Fibroblast of skin of right biceps (primary cell): ENCODE results near the gene CREBL2.
A peak's percentile ranks its signal among the peaks of the same experiment; 100 is the strongest.
"Not testable (repeated sequence)": the region's sequence is repeated elsewhere in the genome, so short reads cannot be mapped to it uniquely, and the experiment has no call there.

ENCODE experiments used
- DNase-seq: peaks from one replicate; pipeline ENCODE4 v3.0.0-alpha.2; 2013

The CREBL2 gene

DNA sequence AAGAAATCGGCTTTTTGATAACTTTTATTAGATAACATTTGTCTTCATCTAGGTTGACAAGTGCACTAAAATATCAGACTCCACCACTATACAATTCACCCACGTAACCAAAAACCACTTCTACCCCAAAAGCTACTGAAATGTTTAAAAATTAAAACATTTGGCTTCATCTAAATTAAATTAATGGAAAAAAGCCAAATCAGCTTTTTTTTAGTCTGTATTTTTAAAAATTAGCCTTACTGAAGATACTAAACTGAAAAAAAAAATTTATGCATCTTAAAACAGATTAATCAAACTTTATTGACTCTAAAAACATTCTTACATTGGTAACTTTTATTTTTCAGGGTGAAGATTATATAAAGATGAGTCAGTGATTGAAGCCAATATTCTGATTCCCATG lies 30.0 kb downstream of the CREBL2 start:
- DNase-seq, result no peak

DNA sequence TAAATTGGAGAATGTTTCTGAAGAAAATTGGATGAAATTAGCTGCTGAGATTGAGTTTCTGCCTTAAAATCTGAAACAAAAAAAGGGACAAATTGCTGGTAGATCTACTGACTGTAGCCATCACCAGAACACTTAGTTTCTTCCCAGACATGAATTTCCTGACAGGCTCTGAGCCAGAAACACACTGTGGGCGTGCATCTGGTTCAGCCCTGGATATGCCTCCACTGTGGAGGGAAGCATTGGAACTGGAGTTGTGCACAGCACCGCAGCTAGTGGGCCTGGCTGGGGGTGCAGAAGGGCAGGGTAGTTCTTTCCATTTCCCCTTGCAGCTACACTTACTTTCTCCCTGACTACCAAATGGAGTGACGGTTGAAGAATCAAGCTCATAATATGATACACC lies 31.2 kb downstream of the CREBL2 start:
- no peak for DNase-seq

DNA sequence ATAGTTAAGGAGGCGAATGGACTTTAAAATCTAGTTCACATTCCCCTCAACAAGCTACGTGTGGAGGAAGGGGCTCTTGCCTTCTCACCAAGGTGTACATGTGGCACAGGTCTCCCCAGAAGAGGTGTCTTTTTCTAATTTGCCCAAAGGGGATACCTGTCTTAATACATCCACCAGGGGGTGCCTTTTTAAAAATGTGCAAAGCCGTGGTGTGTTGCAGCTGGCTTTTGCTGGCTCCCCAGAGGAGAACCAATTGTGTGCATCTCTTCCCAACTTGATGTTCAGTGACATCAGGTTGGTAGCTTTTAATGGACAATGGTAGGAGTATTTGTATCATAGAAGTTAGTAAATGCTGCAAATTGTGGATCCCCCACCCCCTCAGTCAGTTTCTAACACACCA lies 33.8 kb downstream of the CREBL2 start:
- DNase-seq, result peak; percentile 35

DNA sequence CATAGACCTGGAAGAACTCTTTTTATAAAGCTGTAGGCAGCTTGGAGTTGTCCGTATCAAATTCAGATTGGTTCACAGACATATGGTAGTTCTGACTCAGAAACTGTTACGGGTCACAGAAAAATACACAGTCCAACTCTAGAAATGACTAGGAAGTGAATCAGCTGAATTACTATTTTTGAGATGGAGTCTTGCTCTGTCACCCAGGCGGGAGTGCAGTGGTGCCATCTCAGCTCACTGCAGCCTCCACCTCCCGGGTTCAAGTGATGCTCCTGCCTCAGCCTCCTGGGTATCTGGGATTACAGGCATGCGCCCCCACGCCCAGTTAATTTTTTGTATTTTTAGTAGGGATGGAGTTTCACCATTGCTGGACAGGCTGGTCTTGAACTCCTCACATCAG lies 34.3 kb downstream of the CREBL2 start:
- DNase-seq, result peak; percentile 80

DNA sequence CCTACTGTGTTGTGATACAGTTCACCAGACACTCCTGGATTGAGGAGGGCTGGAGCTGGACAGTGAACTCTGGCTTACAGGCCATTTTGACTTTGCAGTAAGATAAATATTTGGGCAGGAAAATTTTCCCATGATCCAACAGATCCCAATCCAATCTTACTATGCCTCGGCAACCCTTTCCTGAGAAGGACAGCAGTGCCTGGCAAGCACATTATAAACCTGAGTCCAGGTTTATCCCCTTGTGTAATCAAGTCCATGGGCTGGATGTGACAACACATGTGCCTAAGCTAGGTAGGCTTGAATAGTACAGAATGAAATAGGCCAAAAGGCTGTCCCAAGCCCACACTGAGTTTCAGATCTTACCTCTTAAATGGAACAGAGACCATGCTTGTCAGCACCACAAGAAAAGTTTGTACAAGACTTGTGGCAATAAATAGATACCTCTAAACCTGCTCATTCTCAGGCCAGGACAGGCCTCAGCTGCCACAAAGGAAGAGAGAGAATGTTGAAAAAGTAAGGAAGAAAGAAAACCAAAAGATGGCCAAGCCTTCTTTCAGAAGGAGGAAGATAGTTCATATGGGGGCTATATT lies 34.9 kb downstream of the CREBL2 start:
- DNase-seq, result no peak

DNA sequence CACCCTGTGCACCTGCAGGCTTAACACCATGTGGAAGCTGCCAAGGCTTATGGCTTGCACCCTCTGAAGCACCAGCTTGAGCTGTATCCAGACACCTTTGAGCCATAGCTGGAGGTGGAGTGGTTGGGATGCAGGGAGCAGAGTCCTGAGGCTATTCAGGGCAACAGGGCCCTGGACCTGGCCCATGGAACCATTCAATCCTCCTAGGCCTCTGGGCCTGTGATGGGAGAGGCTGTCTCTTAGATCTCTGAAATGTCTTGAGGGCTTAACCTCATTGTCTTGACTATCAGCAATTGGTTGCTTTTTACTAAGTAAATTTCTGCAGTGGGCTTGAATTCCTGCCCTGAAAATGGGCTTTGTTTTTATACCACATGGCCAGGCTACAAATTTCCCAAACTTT lies 36.6 kb downstream of the CREBL2 start:
- no peak for DNase-seq

DNA sequence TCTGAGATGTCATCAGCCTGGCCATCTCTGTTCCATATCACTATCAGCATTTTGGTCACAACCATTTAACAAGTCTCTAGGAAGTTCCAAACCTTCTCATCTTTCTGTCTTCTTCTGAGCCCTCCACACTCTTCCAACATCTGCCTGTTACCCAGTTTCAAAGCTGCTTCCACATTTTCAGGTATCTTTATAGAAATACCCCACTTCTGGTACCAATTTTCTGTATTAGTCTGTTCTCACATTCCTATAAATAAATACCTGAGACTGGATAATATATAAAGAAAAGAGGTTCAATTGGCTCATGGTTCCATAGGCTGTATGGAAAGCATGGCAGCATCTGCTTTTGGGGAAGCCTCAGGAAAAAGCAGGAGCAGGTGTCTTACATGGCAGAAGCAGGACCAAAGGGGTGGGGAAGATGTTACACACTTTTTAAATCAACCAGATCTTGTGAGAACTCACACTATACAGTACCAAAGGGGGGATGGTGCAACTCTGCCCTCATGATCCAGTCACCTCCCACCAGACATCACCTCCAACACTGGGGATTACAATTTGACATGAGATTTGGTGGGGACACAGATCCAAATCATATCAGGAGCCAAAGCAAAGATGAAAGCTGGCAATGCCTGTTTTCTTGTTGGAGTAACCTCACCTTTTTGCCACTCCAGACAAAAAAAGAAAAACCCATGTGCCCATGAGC lies 37.4 kb downstream of the CREBL2 start:
- DNase-seq, result no peak

DNA sequence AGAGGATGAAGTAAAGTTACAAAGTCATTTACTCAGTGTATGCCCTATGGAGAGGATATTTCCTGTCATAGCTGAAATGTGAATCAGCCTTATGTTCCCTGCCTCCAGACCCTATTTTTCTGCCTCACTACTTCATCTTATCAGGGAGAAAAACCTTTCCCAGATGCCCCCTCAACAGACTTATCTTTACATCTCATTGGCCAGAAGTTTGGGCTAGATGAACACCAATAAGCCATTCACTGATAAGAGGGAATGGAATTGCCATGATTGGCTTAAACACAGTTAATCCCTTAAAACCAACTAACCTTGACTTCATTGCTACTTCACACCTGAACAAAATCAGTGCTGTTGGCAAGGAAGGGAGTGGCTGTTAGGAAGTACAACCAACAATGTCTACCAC lies 40.1 kb downstream of the CREBL2 start:
- DNase-seq, result no peak

DNA sequence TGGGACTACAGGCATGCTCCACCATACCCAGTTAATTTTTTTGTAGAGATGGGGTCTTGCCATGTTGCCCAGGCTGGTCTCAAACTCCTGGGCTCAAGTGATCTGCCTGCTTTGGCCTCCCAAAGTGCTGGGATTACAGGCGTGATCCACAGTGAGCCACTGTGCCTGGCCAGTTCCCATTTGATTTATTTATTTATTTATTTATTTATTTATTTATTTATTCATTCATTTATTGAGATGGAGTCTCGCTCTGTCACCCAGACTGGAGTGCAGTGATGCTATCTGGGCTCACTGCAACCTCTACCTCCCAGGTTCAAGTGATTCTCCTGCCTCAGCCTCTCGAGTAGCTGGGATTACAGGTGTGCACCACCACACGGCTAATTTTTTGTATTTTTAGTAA lies 41.0 kb downstream of the CREBL2 start:
- not testable (repeated sequence) for DNase-seq

DNA sequence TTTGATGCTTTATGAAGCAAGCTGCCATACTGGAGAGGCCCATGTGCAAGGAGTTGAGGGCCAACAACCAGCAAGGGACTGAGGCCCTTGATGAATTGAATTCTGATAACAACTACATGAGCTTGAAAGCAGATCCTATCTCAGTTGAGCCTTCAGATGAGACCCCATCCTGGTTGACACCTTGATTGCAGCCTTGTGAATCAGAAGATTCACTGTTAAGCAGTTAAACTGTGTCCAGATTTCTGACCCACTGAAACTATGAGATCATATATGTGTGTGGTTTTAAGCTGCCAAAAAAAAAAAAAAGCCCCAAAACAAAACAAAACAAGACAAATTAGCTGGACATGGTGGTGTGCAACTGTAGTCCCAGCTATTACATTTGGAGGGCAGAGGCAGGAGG lies 42.2 kb downstream of the CREBL2 start:
- no peak for DNase-seq

DNA sequence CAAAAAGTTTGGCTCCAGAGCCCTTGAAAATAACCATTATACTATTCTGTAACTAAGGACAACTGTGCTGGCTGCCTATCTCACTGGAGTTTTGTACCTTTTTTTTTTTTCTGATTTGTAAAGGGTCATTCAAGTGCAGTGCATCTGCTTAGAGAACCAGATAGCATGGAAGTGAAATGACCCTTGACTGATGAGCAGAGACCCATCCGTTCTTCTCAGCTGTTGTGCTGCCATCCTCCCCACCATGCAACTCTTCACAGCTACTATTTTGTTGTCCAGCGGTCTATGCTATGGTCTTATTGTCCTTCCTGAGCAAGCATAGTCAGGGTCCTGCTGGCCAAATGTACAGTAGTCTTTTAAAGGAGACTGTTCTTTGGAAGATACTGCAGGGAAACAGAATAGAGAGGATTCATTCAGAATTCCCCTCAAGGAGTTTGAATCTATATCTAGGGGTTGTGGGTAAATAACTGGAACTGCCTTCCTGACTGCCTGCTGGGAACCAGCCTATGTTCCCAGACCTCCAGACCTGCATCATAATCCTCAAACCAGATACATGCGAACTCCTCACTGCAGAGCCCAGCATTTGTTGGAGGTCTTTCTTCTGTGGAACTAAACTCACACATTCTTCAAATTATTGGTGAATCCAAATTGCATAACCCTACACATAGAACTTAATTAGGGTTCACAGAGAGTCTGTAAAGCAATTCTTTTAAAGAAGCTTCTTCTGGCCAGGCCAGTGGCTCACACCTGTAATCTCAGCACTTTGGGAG lies 43.2 kb downstream of the CREBL2 start:
- DNase-seq, result peak; percentile 6

DNA sequence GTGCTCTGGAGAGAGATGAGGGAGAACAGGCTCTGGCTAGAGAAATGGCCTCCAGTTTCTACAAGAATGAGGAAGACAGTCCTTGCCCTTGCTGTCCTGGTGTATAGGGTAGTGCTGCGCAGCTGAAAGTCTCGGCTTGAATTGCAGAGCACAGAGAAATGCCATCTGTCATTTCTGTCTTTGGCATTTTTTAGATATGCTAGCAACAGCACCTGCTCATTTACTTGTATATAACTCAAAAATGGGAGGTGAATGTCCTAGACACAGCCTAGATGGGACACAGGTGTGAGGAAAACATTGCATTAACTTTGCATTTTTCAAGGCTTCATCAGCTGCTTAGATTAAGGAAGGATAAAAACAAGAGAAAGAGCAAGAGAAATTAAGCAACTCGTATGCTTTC lies 48.5 kb downstream of the CREBL2 start:
- no peak for DNase-seq

DNA sequence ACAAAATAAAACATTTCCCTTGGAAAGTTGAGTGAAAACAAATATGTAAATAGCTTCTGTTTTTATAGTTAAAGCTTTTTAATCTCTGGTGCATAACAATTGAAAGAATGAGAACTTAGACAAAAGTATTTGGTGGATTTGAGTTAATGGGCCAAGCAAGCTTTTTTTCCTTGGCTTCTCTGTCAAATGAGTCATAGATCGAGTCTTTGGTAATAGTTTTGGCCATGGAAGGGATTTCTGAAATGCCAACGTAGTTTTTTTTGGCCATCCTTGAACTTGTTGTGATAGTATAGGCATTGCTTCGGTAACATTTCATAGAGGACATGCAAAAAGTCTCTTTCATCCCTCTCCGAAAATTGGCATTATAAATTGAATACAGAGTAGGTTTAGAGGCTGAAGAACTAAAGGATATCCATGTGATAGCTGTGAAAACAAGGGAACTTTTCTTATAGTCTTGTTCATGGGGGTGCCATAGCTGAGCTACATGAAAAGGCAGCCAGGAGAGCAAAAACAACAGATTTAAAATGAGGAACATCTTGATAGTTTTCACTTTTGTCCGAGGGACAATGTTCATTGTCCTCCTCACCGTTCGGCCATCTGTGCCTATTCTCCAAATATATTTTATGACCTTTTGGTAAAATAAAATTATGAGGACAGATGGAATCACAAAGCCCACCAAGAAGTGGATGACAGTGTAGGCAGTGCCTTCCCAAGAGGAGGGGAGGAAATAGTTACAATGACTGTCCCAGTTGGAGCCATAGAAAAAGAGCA lies 49.6 kb downstream of the CREBL2 start:
- DNase-seq, result peak; percentile 80

DNA sequence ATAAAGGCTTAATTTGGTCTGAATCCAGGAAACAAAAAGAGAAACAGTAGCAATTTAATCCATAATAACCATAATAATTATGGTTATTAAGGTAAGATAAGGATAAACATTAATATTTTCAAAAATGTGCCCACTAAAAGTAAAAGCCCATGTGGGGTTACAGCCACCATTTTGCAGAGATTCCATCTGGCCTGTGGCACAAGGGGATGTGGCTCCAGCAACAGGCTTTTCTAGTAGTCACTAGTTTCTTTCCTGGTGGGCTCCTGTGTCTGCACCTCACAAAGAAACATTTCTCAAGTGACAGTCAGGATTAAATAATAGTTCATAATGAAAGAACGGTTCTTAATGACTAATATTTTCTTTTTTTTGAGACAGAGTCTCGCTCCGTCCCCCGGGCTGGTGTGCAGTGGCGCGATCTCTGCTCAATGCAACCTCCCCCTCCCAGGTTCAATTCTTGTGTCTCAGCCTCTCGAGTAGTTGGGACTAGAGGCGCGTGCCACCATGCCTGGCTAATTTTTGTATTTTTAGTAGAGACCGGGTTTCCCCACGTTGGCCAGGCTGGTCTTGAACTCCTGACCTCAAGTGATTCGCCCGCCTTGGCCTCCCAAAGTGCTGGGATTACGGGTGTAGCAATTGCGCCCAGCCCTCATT lies 52.1 kb downstream of the CREBL2 start:
- no peak for DNase-seq

DNA sequence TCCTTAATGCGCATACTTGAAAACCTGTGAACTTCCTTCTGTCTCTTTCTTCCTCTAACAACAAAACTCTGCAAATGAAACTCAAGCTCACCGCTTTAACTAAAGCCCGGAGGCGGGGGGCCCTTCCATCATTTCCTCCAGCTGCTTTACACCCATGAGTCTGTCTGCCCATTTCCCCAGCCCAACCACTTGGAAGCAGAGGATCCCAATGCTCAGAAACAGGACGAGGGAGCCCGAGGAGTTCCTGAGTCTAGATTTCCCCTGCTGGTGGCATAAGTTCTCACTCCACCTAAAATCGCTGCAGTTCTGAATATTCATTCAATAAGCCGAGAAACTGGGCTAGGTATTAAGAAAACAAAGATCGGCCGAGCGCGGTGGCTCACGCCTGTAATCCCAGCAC lies 53.5 kb downstream of the CREBL2 start:
- no peak for DNase-seq

DNA sequence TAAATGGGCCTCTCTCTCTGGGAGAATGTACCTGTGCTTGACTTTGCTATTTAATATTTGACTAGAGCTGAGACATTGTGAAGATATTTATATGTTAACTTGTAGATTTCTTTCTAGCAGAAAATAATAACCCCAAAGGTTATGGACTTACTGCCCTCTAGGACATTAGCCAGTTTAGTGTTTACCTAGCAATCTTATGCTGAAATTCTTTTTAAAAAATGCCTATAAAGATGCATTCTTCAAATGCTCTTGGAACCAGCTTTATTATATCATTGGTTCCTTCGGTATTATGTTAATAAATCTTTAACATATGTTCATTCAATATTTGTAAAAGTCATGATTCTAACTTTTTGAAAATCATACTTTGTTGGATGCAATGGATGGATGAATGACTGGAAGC lies 56.3 kb downstream of the CREBL2 start:
- DNase-seq, result no peak

DNA sequence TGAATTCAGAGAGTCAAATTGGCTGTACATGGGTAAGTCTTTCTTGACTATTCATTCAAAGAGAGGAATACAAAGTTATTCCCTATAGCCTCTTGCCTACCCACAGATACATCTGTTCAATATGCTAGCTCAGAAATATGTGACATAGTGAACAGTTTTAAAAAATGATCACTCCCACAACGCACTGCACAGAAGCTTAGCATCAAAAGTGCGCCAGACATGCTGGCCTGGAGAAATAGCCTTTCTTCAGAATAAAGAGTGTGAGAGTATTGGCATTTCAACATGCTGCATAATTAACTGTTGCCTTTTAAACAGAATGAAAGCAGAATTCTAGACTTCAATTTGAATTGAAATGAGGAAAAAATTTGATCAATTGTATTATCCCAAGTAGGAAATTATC lies 57.3 kb downstream of the CREBL2 start:
- DNase-seq, result no peak

DNA sequence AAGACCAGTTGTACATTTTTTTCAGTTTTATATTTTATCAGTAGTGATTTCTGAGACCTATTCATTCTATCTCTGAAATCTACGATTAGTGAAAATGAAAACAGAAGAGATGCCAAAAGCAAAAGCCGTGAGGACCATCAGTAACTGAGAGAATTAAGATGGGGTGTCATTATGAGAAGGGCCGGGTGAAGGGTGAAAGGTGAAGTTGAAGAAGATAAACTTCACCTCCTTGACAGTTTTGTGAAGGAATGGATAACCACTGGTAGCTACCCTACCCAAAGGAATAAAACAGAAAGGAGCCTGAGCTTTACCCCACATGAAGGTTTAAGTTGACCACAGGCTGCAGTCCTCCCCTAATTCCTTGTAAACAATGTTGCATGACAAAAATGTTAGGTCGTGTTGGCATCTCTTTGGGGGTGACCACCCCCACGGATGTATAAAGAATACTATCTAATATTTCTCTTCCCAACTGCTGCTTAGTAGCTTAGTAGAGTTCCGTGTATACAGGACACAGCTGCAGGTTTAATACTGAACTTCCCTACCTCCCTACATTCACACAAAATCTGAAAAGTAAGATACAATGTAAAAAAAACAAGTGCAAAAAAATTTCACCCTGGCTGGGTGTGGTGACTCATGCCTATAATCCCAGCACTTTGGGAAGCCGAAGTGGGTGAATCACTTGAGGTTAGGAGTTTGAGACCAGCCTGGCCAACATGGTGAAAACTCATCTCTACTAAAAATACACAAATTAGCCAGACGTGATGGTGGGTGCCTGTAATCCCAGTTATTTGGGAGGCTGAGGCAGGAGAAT lies 60.4 kb downstream of the CREBL2 start:
- DNase-seq, result peak; percentile 76

DNA sequence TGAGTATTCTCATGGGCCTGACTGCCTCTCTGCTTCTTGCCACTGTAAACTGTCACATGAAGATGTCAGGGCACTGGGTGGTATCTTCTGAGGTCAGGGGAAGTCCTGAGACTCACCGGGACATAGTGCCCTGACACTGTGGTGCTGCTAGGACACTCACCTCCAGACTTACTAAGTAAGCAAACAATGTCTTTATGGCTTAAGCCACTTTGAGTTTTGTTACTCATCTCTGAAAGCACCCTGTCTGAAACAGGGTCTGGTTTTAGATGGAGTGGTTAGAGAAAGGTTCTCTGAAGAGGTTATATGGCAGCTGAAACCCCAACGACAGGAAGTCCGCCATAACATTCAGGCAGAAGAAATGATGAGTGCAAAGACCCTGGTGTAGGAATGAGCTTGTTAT lies 61.6 kb downstream of the CREBL2 start:
- no peak for DNase-seq

DNA sequence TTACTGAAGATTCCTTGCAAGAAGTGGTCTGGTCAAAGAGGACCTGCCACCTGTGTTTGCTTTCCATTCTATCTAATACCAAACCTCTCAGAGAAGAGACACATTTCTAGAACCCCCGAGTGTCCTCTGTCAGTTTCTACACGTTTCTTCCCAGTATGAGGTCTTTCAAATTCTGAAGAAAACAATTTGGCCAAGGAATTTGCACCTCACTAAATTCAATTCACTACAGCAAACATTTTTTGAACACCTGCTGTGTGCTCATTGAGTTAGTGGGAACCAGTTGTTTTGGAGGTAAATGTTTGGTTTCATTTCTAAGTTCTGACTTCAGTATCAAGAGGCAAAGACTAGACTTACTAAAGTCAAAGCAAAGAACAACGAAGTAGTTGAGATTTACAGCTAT lies 64.9 kb downstream of the CREBL2 start:
- DNase-seq, result no peak

DNA sequence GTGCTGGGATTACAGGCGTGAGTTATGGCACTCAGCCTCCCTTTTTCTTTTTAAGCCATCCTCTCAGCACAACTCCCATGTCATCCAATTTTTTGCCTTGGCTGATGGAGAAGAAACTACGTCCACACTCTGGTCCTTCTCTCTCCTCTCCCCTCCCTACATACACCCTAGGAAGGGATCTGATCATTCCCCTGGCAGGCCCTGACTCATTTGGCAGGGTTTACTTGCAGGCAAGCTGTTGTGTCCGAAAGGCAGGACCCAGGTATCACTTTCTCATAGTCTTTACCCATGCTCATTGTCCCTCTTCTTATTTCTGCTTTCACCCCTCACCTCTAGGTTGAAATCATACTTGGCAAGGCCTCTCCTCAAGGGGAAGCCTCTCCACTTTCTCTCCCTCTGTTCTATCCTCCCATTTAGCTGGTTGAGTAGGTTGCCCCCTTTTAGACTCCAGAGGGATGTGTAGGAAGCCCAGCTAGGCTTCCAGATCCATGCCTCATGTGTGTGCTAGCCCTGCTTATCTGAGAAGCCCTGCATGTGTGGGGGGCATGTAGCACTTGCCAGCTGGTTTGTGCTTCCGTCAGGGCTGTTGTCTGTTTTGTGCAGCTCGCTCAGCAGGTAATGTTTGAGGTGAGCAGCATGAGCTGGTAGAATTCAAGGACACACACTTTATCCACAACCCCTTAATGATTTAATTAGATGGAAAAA lies 69.5 kb downstream of the CREBL2 start:
- no peak for DNase-seq
